Measurements from ENCODE around the gene PLIN3. TPM values are rescaled to one million over a fixed set of nuclear protein-coding genes. Genes with fewer than 3 reads are reported as not detected.
A peak's percentile ranks its signal among the peaks of the same experiment; 100 is the strongest.

The PLIN3 gene
- total and polyA plus RNA-seq, 9 of the 15 experiments (the other 6 are each of a cell fraction or from before 2014, with no cell fraction given) = 7.5 to 75.6 (median 43.1) TPM

DNA sequence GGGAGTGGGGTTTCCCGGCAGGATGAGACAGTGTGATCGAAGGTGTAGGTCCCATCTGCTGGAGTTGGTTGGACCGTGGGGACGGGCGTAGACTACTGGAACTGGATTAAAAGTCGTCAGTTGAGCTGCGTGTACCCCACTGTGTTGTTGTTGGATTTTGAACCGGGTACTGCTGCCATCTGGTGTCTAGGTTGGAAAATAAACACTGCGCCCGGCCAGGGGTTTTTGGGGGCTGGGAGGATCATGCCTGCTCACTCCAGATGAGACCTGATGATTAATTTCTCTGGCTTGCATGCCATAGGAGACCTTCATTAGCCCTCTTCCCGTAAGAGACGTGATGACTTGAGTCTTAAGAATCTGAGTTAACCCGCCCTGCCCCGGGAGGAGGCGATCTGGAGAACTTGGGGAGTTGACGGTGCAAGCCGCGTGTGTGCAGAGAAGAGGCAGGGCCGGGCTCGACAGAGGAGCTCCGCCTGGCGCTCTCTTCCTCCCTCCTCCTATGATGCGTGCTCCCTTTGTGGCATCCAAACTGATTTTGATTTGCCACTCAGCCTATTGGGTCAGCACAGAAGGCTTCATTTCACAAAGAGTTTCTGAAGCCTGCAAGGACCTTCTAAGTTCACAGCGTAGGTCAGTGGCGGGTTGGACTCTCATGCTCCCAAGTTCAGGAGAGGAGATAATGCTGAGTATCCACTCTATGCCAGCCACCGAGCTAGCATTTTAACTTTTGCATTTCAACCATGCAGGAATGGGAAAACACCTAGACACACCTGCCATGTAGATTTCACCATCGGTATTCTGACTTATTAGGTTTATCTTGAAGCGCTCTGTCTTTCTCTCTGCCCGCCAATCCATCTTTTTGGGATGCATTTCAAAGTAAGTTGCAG, 44.6 kb upstream of the PLIN3 start (continued):
- TF ChIP-seq, protein P1, sequence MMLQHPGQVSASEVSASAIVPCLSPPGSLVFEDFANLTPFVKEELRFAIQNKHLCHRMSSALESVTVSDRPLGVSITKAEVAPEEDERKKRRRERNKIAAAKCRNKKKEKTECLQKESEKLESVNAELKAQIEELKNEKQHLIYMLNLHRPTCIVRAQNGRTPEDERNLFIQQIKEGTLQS (IDR thresholded peaks at IDR 0.05) = peak; percentile 24; the same call in 1 of the 2 replicates
- TF ChIP-seq, protein P1 (CRISPR knock-in tag; conservative IDR thresholded peaks at IDR 0.05) = no peak
- TF ChIP-seq EZH2 (IDR thresholded peaks at IDR 0.05; ENCODE audit: borderline replicate concordance, low read depth, low read length) (no peak), NBN (IDR thresholded peaks at IDR 0.05; ENCODE audit: low read depth) (0 out of 2 replicates have a peak, but pooled peaks have one; percentile 20), ZSCAN29 (IDR thresholded peaks at IDR 0.05) (peak; percentile 85), SP1 (CRISPR knock-in tag; IDR thresholded peaks at IDR 0.05) (no peak), BRD9 (IDR thresholded peaks at IDR 0.05; ENCODE audit: low read depth, partially characterized antibody) (peak; percentile 63), POLR2AphosphoS5 (IDR thresholded peaks at IDR 0.05; ENCODE audit: control insufficient read depth, insufficient read depth, low read depth, low read length) (no peak), STAG1 (CRISPR knock-in tag; IDR thresholded peaks at IDR 0.05; ENCODE audit: borderline replicate concordance) (no peak), SMC3 (conservative IDR thresholded peaks at IDR 0.05; ENCODE audit: insufficient read depth, low read depth, low read length) (peak; percentile 65; the same call in 1 of the 2 replicates), ELF4 (CRISPR knock-in tag; IDR thresholded peaks at IDR 0.05) (no peak), NFIC (IDR thresholded peaks at IDR 0.05) (peak; percentile 9; the same call in 1 of the 2 replicates), CTBP1 (IDR thresholded peaks at IDR 0.05; ENCODE audit: borderline replicate concordance) (no peak)
- TF ChIP-seq, protein P2, sequence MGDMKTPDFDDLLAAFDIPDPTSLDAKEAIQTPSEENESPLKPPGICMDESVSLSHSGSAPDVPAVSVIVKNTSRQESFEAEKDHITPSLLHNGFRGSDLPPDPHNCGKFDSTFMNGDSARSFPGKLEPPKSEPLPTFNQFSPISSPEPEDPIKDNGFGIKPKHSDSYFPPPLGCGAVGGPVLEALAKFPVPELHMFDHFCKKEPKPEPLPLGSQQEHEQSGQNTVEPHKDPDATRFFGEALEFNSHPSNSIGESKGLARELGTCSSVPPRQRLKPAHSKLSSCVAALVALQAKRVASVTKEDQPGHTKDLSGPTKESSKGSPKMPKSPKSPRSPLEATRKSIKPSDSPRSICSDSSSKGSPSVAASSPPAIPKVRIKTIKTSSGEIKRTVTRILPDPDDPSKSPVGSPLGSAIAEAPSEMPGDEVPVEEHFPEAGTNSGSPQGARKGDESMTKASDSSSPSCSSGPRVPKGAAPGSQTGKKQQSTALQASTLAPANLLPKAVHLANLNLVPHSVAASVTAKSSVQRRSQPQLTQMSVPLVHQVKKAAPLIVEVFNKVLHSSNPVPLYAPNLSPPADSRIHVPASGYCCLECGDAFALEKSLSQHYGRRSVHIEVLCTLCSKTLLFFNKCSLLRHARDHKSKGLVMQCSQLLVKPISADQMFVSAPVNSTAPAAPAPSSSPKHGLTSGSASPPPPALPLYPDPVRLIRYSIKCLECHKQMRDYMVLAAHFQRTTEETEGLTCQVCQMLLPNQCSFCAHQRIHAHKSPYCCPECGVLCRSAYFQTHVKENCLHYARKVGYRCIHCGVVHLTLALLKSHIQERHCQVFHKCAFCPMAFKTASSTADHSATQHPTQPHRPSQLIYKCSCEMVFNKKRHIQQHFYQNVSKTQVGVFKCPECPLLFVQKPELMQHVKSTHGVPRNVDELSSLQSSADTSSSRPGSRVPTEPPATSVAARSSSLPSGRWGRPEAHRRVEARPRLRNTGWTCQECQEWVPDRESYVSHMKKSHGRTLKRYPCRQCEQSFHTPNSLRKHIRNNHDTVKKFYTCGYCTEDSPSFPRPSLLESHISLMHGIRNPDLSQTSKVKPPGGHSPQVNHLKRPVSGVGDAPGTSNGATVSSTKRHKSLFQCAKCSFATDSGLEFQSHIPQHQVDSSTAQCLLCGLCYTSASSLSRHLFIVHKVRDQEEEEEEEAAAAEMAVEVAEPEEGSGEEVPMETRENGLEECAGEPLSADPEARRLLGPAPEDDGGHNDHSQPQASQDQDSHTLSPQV (IDR thresholded peaks at IDR 0.05) = peak; percentile 60; the same call in 1 of the 2 replicates
- TF ChIP-seq, protein P3, sequence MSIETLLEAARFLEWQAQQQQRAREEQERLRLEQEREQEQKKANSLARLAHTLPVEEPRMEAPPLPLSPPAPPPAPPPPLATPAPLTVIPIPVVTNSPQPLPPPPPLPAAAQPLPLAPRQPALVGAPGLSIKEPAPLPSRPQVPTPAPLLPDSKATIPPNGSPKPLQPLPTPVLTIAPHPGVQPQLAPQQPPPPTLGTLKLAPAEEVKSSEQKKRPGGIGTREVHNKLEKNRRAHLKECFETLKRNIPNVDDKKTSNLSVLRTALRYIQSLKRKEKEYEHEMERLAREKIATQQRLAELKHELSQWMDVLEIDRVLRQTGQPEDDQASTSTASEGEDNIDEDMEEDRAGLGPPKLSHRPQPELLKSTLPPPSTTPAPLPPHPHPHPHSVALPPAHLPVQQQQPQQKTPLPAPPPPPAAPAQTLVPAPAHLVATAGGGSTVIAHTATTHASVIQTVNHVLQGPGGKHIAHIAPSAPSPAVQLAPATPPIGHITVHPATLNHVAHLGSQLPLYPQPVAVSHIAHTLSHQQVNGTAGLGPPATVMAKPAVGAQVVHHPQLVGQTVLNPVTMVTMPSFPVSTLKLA (conservative IDR thresholded peaks at IDR 0.05) = peak in 1 of 2 experiments; percentile 59; a peak in 2 of 4 replicates
- TF ChIP-seq, protein P4, sequence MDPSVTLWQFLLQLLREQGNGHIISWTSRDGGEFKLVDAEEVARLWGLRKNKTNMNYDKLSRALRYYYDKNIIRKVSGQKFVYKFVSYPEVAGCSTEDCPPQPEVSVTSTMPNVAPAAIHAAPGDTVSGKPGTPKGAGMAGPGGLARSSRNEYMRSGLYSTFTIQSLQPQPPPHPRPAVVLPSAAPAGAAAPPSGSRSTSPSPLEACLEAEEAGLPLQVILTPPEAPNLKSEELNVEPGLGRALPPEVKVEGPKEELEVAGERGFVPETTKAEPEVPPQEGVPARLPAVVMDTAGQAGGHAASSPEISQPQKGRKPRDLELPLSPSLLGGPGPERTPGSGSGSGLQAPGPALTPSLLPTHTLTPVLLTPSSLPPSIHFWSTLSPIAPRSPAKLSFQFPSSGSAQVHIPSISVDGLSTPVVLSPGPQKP (CRISPR knock-in tag; IDR thresholded peaks at IDR 0.05) = no peak

Measured in K562 (cell line).